Measurements from ENCODE around the gene GLYR1. TPM values are rescaled to one million over a fixed set of nuclear protein-coding genes. Genes with fewer than 3 reads are reported as not detected.

Gene GLYR1
- total and polyA plus RNA-seq, 7 experiments from 2014 or later: 32.0 to 122 (median 107) TPM

- POLR2A ChIA-PET: no interaction called here
- intact Hi-C loops (cut with micrococcal nuclease): no loop called here
- no peaks in the 10 kb centered on the region for H3K27me3 ChIP-seq (ENCODE audit: control insufficient read depth in 2 of 2, insufficient read depth in 2 of 2, low read length in 2 of 2)
- no peak overlapping the region for H3K27ac ChIP-seq (ENCODE audit: low read depth, low read length)
- no peaks in the 10 kb centered on the region for H3K27me3 Mint-ChIP-seq
- peaks cover 19 to 38% (median 29%) of the 10 kb centered on the region in 5 donors for H3K36me3 Mint-ChIP-seq
- no peaks in the 10 kb centered on the region for H3K9me3 ChIP-seq (ENCODE audit: control insufficient read depth in 2 of 3, low read length in 3 of 3)
- no peak overlapping the region for H3K4me3 Mint-ChIP-seq
- peak overlapping the region in 1 of 9 donors; percentile 16 for H3K27ac Mint-ChIP-seq
- CTCF ChIA-PET: no interaction called here
- H3K4me3 ChIP-seq (ENCODE audit: low read length): no peak overlapping the region
- H3K4me1 Mint-ChIP-seq: peaks cover 0 to 11% (median 0%) of the 10 kb centered on the region in 7 donors
- peaks cover 0 to 1% (median 0%) of the 10 kb centered on the region in 11 donors for H3K9me3 Mint-ChIP-seq
- DNase-seq: no peak
- H3K4me1 ChIP-seq (ENCODE audit: control insufficient read depth in 2 of 2, insufficient read depth in 2 of 2, low read length in 2 of 2): no peaks in the 10 kb centered on the region
- ATAC-seq: no peak
- H3K36me3 ChIP-seq (ENCODE audit: control insufficient read depth in 2 of 3, insufficient read depth in 3 of 3, low read length in 3 of 3): peaks cover 0 to 54% (median 2%) of the 10 kb centered on the region in 3 experiments
Measured at GRCh38 chr16:4886151-4886550, 39.1 kb upstream of the GLYR1 start.

- intact Hi-C loops (cut with micrococcal nuclease): no loop called here
- ATAC-seq (no peak), DNase-seq (no peak)
- H3K9me3 Mint-ChIP-seq: peaks cover 0 to 1% (median 0%) of the 10 kb centered on the region in 11 donors
- POLR2A ChIA-PET: no interaction called here
- no peaks in the 10 kb centered on the region for H3K27me3 ChIP-seq (ENCODE audit: control insufficient read depth in 2 of 2, insufficient read depth in 2 of 2, low read length in 2 of 2)
- peak overlapping the region in 1 of 9 donors; percentile 33 for H3K27ac Mint-ChIP-seq
- peaks cover 20 to 46% (median 29%) of the 10 kb centered on the region in 5 donors for H3K36me3 Mint-ChIP-seq
- H3K36me3 ChIP-seq (ENCODE audit: control insufficient read depth in 2 of 3, insufficient read depth in 3 of 3, low read length in 3 of 3): peaks cover 0 to 62% (median 4%) of the 10 kb centered on the region in 3 experiments
- CTCF ChIA-PET: no interaction called here
- no peak overlapping the region for H3K4me3 ChIP-seq (ENCODE audit: low read length)
- no peaks in the 10 kb centered on the region for H3K27me3 Mint-ChIP-seq
- no peak overlapping the region for H3K4me3 Mint-ChIP-seq
- no peak overlapping the region for H3K27ac ChIP-seq (ENCODE audit: low read depth, low read length)
- no peaks in the 10 kb centered on the region for H3K9me3 ChIP-seq (ENCODE audit: control insufficient read depth in 2 of 3, low read length in 3 of 3)
- no peaks in the 10 kb centered on the region for H3K4me1 ChIP-seq (ENCODE audit: control insufficient read depth in 2 of 2, insufficient read depth in 2 of 2, low read length in 2 of 2)
- peaks cover 0 to 11% (median 0%) of the 10 kb centered on the region in 7 donors for H3K4me1 Mint-ChIP-seq
Measured at GRCh38 chr16:4884972-4885874, 38.1 kb upstream of the GLYR1 start.

GRCh38 chr16:4884209-4884608, 37.1 kb upstream of the GLYR1 start:
- Histone ChIP-seq H3K9me3 (ENCODE audit: control insufficient read depth in 2 of 3, low read length in 3 of 3) (no peaks in the 10 kb centered on the region), H3K27me3 (ENCODE audit: control insufficient read depth in 2 of 2, insufficient read depth in 2 of 2, low read length in 2 of 2) (no peaks in the 10 kb centered on the region), H3K4me1 (ENCODE audit: control insufficient read depth in 2 of 2, insufficient read depth in 2 of 2, low read length in 2 of 2) (no peaks in the 10 kb centered on the region), H3K4me3 (ENCODE audit: low read length) (no peak overlapping the region), H3K27ac (ENCODE audit: low read depth, low read length) (no peak overlapping the region), H3K36me3 (ENCODE audit: control insufficient read depth in 2 of 3, insufficient read depth in 3 of 3, low read length in 3 of 3) (peaks cover 0 to 72% (median 9%) of the 10 kb centered on the region in 3 experiments)
- Mint-ChIP-seq H3K4me1 (peaks cover 0 to 11% (median 0%) of the 10 kb centered on the region in 7 donors), H3K36me3 (peaks cover 20 to 46% (median 29%) of the 10 kb centered on the region in 5 donors), H3K9me3 (peaks cover 0 to 1% (median 0%) of the 10 kb centered on the region in 11 donors), H3K27ac (peak overlapping the region in 1 of 9 donors; percentile 34), H3K27me3 (no peaks in the 10 kb centered on the region), H3K4me3 (no peak overlapping the region)
- intact Hi-C loops (cut with micrococcal nuclease): no loop called here
- ATAC-seq (no peak), DNase-seq (no peak)
- ChIA-PET CTCF (no interaction called here), POLR2A (interaction anchor here (1.3 kb wide), 1 partner anchor 268 kb away, joined by 3 read pairs; no protein-coding TSS in a partner anchor)

- Mint-ChIP-seq H3K9me3 (peaks cover 0 to 1% (median 0%) of the 10 kb centered on the region in 11 donors), H3K27me3 (no peaks in the 10 kb centered on the region), H3K4me3 (no peak overlapping the region), H3K4me1 (peaks cover 0 to 11% (median 0%) of the 10 kb centered on the region in 7 donors), H3K36me3 (peaks cover 20 to 49% (median 34%) of the 10 kb centered on the region in 5 donors), H3K27ac (no peak overlapping the region)
- ATAC-seq (no peak), DNase-seq (no peak)
- Histone ChIP-seq H3K4me1 (ENCODE audit: control insufficient read depth in 2 of 2, insufficient read depth in 2 of 2, low read length in 2 of 2) (no peaks in the 10 kb centered on the region), H3K36me3 (ENCODE audit: control insufficient read depth in 2 of 3, insufficient read depth in 3 of 3, low read length in 3 of 3) (peaks cover under 1 to 79% (median 9%) of the 10 kb centered on the region in 3 experiments), H3K4me3 (ENCODE audit: low read length) (no peak overlapping the region), H3K27ac (ENCODE audit: low read depth, low read length) (no peak overlapping the region), H3K9me3 (ENCODE audit: control insufficient read depth in 2 of 3, low read length in 3 of 3) (no peaks in the 10 kb centered on the region), H3K27me3 (ENCODE audit: control insufficient read depth in 2 of 2, insufficient read depth in 2 of 2, low read length in 2 of 2) (no peaks in the 10 kb centered on the region)
- ChIA-PET CTCF (no interaction called here), POLR2A (interaction anchor here (1.3 kb wide), 1 partner anchor 267 kb away, joined by 3 read pairs; no protein-coding TSS in a partner anchor)
- intact Hi-C loops (cut with micrococcal nuclease): no loop called here
Measured at GRCh38 chr16:4883501-4883900, 36.4 kb upstream of the GLYR1 start.

GRCh38 chr16:4882633-4883285, 35.7 kb upstream of the GLYR1 start:
- POLR2A ChIA-PET: interaction anchor here (1.3 kb wide), 1 partner anchor 267 kb away, joined by 3 read pairs; no protein-coding TSS in a partner anchor
- Mint-ChIP-seq H3K9me3 (peaks cover 0 to 1% (median 0%) of the 10 kb centered on the region in 11 donors), H3K27ac (peak overlapping the region in 1 of 9 donors; percentile 29), H3K36me3 (peaks cover 23 to 49% (median 34%) of the 10 kb centered on the region in 5 donors), H3K4me3 (no peak overlapping the region), H3K4me1 (peaks cover 0 to 11% (median 0%) of the 10 kb centered on the region in 7 donors), H3K27me3 (no peaks in the 10 kb centered on the region)
- CTCF ChIA-PET: no interaction called here
- intact Hi-C loops (cut with micrococcal nuclease): no loop called here
- Histone ChIP-seq H3K4me3 (ENCODE audit: low read length) (no peak overlapping the region), H3K27me3 (ENCODE audit: control insufficient read depth in 2 of 2, insufficient read depth in 2 of 2, low read length in 2 of 2) (no peaks in the 10 kb centered on the region), H3K9me3 (ENCODE audit: control insufficient read depth in 2 of 3, low read length in 3 of 3) (no peaks in the 10 kb centered on the region), H3K36me3 (ENCODE audit: control insufficient read depth in 2 of 3, insufficient read depth in 3 of 3, low read length in 3 of 3) (peaks cover 8 to 87% (median 9%) of the 10 kb centered on the region in 3 experiments), H3K27ac (ENCODE audit: low read depth, low read length) (no peak overlapping the region), H3K4me1 (ENCODE audit: control insufficient read depth in 2 of 2, insufficient read depth in 2 of 2, low read length in 2 of 2) (no peaks in the 10 kb centered on the region)
- ATAC-seq (no peak), DNase-seq (no peak)

- no peaks in the 10 kb centered on the region for H3K4me1 ChIP-seq (ENCODE audit: control insufficient read depth in 2 of 2, insufficient read depth in 2 of 2, low read length in 2 of 2)
- CTCF ChIA-PET: no interaction called here
- H3K27ac Mint-ChIP-seq: no peak overlapping the region
- H3K27me3 Mint-ChIP-seq: no peaks in the 10 kb centered on the region
- H3K27me3 ChIP-seq (ENCODE audit: control insufficient read depth in 2 of 2, insufficient read depth in 2 of 2, low read length in 2 of 2): no peaks in the 10 kb centered on the region
- H3K27ac ChIP-seq (ENCODE audit: low read depth, low read length): no peak overlapping the region
- no peaks in the 10 kb centered on the region for H3K9me3 ChIP-seq (ENCODE audit: control insufficient read depth in 2 of 3, low read length in 3 of 3)
- peaks cover 23 to 53% (median 34%) of the 10 kb centered on the region in 5 donors for H3K36me3 Mint-ChIP-seq
- POLR2A ChIA-PET: no interaction called here
- peaks cover 0 to 1% (median 0%) of the 10 kb centered on the region in 11 donors for H3K9me3 Mint-ChIP-seq
- intact Hi-C loops (cut with micrococcal nuclease): no loop called here
- peaks cover 8 to 93% (median 9%) of the 10 kb centered on the region in 3 experiments for H3K36me3 ChIP-seq (ENCODE audit: control insufficient read depth in 2 of 3, insufficient read depth in 3 of 3, low read length in 3 of 3)
- DNase-seq (no peak), ATAC-seq (no peak)
- H3K4me1 Mint-ChIP-seq: peaks cover 0 to 11% (median 0%) of the 10 kb centered on the region in 7 donors
- no peak overlapping the region for H3K4me3 Mint-ChIP-seq
- H3K4me3 ChIP-seq (ENCODE audit: low read length): no peak overlapping the region
Measured at GRCh38 chr16:4882000-4882632, 35.0 kb upstream of the GLYR1 start.

All from naive thymus-derived CD4-positive, alpha-beta T cell (primary cell).